Endodermal cell (in vitro differentiated cells): Measurements from ENCODE around the gene ZNF502. TPM values are rescaled to one million over a fixed set of nuclear protein-coding genes. Genes with fewer than 3 reads are reported as not detected.

ENCODE experiments used
- DNase-seq: peaks from one replicate; pipeline ENCODE4 v3.0.0-alpha.2; 2017
- H3K27ac ChIP-seq: 2 replicates; pipeline ENCODE4 v1.5.1; 2013; ENCODE audit warnings: mild to moderate bottlenecking, low read depth, low read length, moderate library complexity
- H3K27me3 ChIP-seq: 2 replicates; pipeline ENCODE4 v1.6.1; 2013; ENCODE audit warnings: mild to moderate bottlenecking, low read length, moderate library complexity; ENCODE audit not compliant: insufficient read depth, control insufficient read depth, poor library complexity, severe bottlenecking
- H3K36me3 ChIP-seq: 2 replicates; pipeline ENCODE4 v1.7.0; 2013; ENCODE audit warnings: mild to moderate bottlenecking, low read length, moderate library complexity; ENCODE audit not compliant: control insufficient read depth, insufficient read depth
- H3K4me1 ChIP-seq: one replicate; pipeline ENCODE4 v1.7.0; 2013; ENCODE audit warnings: low read length; ENCODE audit not compliant: control insufficient read depth, insufficient read depth
- H3K4me3 ChIP-seq: 2 replicates; pipeline ENCODE4 v1.5.1; 2013; ENCODE audit warnings: mild to moderate bottlenecking, low read length, moderate library complexity
- H3K9ac ChIP-seq: 2 replicates; pipeline ENCODE4 v1.6.1; 2013; ENCODE audit warnings: mild to moderate bottlenecking, low read length, moderate library complexity; ENCODE audit not compliant: poor library complexity, severe bottlenecking; ENCODE audit errors: extremely low read depth
- H3K9me3 ChIP-seq: 2 replicates; pipeline ENCODE4 v1.6.1; 2013; ENCODE audit warnings: mild to moderate bottlenecking, low read length, moderate library complexity; ENCODE audit not compliant: control insufficient read depth
- H3K27ac Mint-ChIP-seq: 2 replicates; pipeline ENCODE4 v1.8.0; 2020; ENCODE audit warnings: mixed read lengths
- H3K27me3 Mint-ChIP-seq: 2 replicates; pipeline ENCODE4 v1.8.0; 2021; ENCODE audit warnings: mild to moderate bottlenecking, mixed read lengths; ENCODE audit not compliant: insufficient read depth
- H3K36me3 Mint-ChIP-seq: 2 replicates; pipeline ENCODE4 v1.8.0; 2020; ENCODE audit warnings: low read depth, mixed read lengths
- H3K4me1 Mint-ChIP-seq: 2 replicates; pipeline ENCODE4 v1.8.0; 2020; ENCODE audit warnings: mixed read lengths
- H3K4me3 Mint-ChIP-seq: 2 replicates; pipeline ENCODE4 v1.8.0; 2020; ENCODE audit warnings: mild to moderate bottlenecking, moderate library complexity, mixed read lengths
- H3K9me3 Mint-ChIP-seq: 2 replicates; pipeline ENCODE4 v1.8.0; 2020; ENCODE audit warnings: mild to moderate bottlenecking, mixed read lengths
- CTCF ChIP-seq: fragments of 200-600 bp; sonication (generic); conservative IDR thresholded peaks from 2 replicates; pipeline ENCODE4 v1.5.0; 2021; ENCODE audit warnings: antibody characterized with exemption, mild to moderate bottlenecking
- WGBS, 2 experiments: methylation state at CpG; one replicate each; pipeline versions ENCODE4 v1.1.5 to v1.1.7; 2013; ENCODE audit warnings: missing lambda C conversion rate in 2 of 2, mixed read lengths in 1 of 2; ENCODE audit not compliant: insufficient coverage in 1 of 2, insufficient read length in 1 of 2; 5-methylcytosine and 5-hydroxymethylcytosine counted together
- long read RNA-seq, 4 experiments: library from polyadenylated mRNA in 2 of 4; library from RNA in 1 of 4; library from capped mRNA in 1 of 4; stranded (forward) in 3 of 4; unstranded in 1 of 4; transcript quantifications; one replicate each; pipeline ENCODE4 v2.0.0, GENCODE V29; 2020 to 2021; ENCODE audit warnings: inconsistent platforms in 1 of 4
- polyA plus RNA-seq, 2 experiments: library from polyadenylated mRNA; stranded (reverse); fragments of 50-300 nt; gene quantifications; one replicate each; pipeline ENCODE4 v1.2.3, GENCODE V29; 2013
- total RNA-seq, 2 donors: library from RNA; stranded (reverse); fragmentation: NEBNext Ultra II Directional in 1 of 2; extraction: Animal tissue kit (Norgen Biotek cat#: 25700) in 1 of 2; gene quantifications; 2 replicates in 1 of 2; 3 replicates in 1 of 2; pipeline ENCODE4 v1.2.1, GENCODE V29; 2021

Gene ZNF502
- total RNA-seq, result 1 to 10 TPM in 1 of 2 donors, under 1 TPM in 1; 0.29 to 1.6 TPM
- 7.0 TPM for polyA plus RNA-seq (2013, experiment 1 of 2)
- polyA plus RNA-seq (2013, experiment 2 of 2), result 6.2 TPM
- long read RNA-seq, experiment 1, partial matches to known transcripts, result 0 of 2 reads
- long read RNA-seq, experiment 1, other reads (novel, unspliced or antisense), result 2 of 2 reads
- long read RNA-seq, experiment 2, result 0 reads
- long read RNA-seq, experiment 3, result 0 reads
- long read RNA-seq, experiment 4, partial matches to known transcripts, result 0 of 3 reads
- long read RNA-seq, experiment 4, other reads (novel, unspliced or antisense), result 2 of 3 reads

- Histone ChIP-seq H3K4me1 (no peaks in the 10 kb centered on the region), H3K27me3 (peaks cover 12% of the 10 kb centered on the region), H3K9me3 (peaks cover 61% of the 10 kb centered on the region), H3K27ac (peak within 1 kb of the TSS; percentile 35), H3K4me3 (peak within 1 kb of the TSS; percentile 95), H3K36me3 (peaks cover 19% of the 10 kb centered on the region), H3K9ac (peak within 1 kb of the TSS; percentile 58)
- Mint-ChIP-seq H3K27ac (no peak within 1 kb of the TSS), H3K4me1 (no peaks in the 10 kb centered on the region), H3K4me3 (peak within 1 kb of the TSS; percentile 39), H3K9me3 (peaks cover 70% of the 10 kb centered on the region), H3K36me3 (no peaks in the 10 kb centered on the region), H3K27me3 (peaks cover 21% of the 10 kb centered on the region)
- 5 to 12% methylated on average over 19 to 36 of the region's 36 CpGs for WGBS, 2 experiments
- DNase-seq, result peak; percentile 87
- TF ChIP-seq CTCF, result no peak
These were observed at the start of gene ZNF502 for GRCh38 chr3:44712455-44713075. ZNF502 (plus strand) TSS chr3:44712660; CDS start chr3:44720262, 7,602 bp downstream.

- Histone ChIP-seq H3K4me3 (no peak overlapping the region), H3K36me3 (peaks cover 25% of the 10 kb centered on the region), H3K27ac (no peak overlapping the region), H3K4me1 (no peaks in the 10 kb centered on the region), H3K27me3 (no peaks in the 10 kb centered on the region), H3K9ac (no peak overlapping the region), H3K9me3 (peaks cover 14% of the 10 kb centered on the region)
- TF ChIP-seq CTCF, result no peak
- no peak overlapping the region for H3K4me3 Mint-ChIP-seq
- no peaks in the 10 kb centered on the region for H3K4me1 Mint-ChIP-seq
- whole genome bisulfite sequencing, 2 experiments, result 88 to 95% methylated on average over 1 of the region's 3 CpGs
- peaks cover 34% of the 10 kb centered on the region for H3K36me3 Mint-ChIP-seq
- no peak for DNase-seq
- peaks cover 28% of the 10 kb centered on the region for H3K9me3 Mint-ChIP-seq
- no peaks in the 10 kb centered on the region for H3K27me3 Mint-ChIP-seq
- no peak overlapping the region for H3K27ac Mint-ChIP-seq
These were observed 47.3 kb upstream of the ZNF502 start for GRCh38 chr3:44665173-44665572.

- H3K9ac ChIP-seq, result no peak overlapping the region
- WGBS, 2 experiments, result 87 to 97% methylated on average over 3 to 4 of the region's 4 CpGs
- H3K36me3 ChIP-seq, result peaks cover 13% of the 10 kb centered on the region
- Mint-ChIP-seq H3K9me3 (peaks cover 16% of the 10 kb centered on the region), H3K27me3 (no peaks in the 10 kb centered on the region), H3K4me1 (no peaks in the 10 kb centered on the region), H3K27ac (no peak overlapping the region), H3K36me3 (peaks cover 22% of the 10 kb centered on the region), H3K4me3 (no peak overlapping the region)
- no peaks in the 10 kb centered on the region for H3K4me1 ChIP-seq
- no peaks in the 10 kb centered on the region for H3K27me3 ChIP-seq
- H3K27ac ChIP-seq, result no peak overlapping the region
- H3K4me3 ChIP-seq, result no peak overlapping the region
- TF ChIP-seq CTCF, result no peak
- H3K9me3 ChIP-seq, result peaks cover 6% of the 10 kb centered on the region
- DNase-seq, result no peak
These were observed 46.1 kb upstream of the ZNF502 start for GRCh38 chr3:44666346-44666745.
